ENCODE data around the gene SLC36A4. TPM values are rescaled to one million over a fixed set of nuclear protein-coding genes. Genes with fewer than 3 reads are reported as not detected.
A peak's percentile ranks its signal among the peaks of the same experiment; 100 is the strongest.

Gene SLC36A4
- total RNA-seq, 1 experiment from 2014 or later, result 28.2 TPM

DNA sequence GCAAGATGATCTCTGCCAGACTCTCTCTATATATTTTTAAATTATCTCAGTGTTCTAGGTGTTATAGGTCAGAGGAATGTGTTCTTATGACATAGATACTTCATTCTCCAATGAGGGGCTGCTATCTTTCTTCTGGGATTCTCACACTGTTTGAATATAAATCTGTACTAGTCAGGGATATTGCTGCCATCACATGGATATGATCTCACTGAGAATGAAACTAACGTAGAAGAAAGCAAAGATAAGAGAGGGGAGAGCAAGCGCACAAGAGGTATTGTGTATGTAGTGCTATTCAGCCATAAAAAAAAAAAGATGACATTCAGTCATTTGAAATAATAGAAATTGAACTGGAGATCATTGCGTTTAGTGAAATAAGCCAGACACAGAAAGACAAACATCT lies 42.2 kb upstream of the SLC36A4 start:
- intact Hi-C loops (cut with micrococcal nuclease; ENCODE audit: unreplicated experiment), result loop anchor here (10.0 kb wide), 1 partner anchor 1265 kb away; no protein-coding TSS in a partner anchor
- H3K4me1 ChIP-seq (ENCODE audit: insufficient read depth, low read length, poor library complexity, severe bottlenecking), result no peaks in the 10 kb centered on the region
- ChIA-PET CTCF (no interaction called here), POLR2A (ENCODE audit: low non-redundant PET) (no interaction called here)
- TF ChIP-seq EZH2 (IDR thresholded peaks at IDR 0.05; ENCODE audit: borderline replicate concordance, low read depth, low read length, poor library complexity, severe bottlenecking), result no peak
- TF ChIP-seq, protein P1, sequence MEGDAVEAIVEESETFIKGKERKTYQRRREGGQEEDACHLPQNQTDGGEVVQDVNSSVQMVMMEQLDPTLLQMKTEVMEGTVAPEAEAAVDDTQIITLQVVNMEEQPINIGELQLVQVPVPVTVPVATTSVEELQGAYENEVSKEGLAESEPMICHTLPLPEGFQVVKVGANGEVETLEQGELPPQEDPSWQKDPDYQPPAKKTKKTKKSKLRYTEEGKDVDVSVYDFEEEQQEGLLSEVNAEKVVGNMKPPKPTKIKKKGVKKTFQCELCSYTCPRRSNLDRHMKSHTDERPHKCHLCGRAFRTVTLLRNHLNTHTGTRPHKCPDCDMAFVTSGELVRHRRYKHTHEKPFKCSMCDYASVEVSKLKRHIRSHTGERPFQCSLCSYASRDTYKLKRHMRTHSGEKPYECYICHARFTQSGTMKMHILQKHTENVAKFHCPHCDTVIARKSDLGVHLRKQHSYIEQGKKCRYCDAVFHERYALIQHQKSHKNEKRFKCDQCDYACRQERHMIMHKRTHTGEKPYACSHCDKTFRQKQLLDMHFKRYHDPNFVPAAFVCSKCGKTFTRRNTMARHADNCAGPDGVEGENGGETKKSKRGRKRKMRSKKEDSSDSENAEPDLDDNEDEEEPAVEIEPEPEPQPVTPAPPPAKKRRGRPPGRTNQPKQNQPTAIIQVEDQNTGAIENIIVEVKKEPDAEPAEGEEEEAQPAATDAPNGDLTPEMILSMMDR (conservative IDR thresholded peaks at IDR 0.05; ENCODE audit: low read depth, low read length), result no peak
- peaks cover 26% of the 10 kb centered on the region for H3K27me3 ChIP-seq (replicated peaks; ENCODE audit: insufficient read depth, low read depth, low read length, poor library complexity)
- H3K4me3 ChIP-seq (ENCODE audit: low read depth, low read length, poor library complexity, severe bottlenecking), result no peak overlapping the region
- no TSS peak for BruUV-seq (replicated peaks)
- no peak for DNase-seq (ENCODE audit: low spot score)
- H3K27ac ChIP-seq (ENCODE audit: low read depth, low read length, poor library complexity, severe bottlenecking), result no peak overlapping the region
- H3K9me3 ChIP-seq (ENCODE audit: low read depth, low read length, poor library complexity, severe bottlenecking), result no peaks in the 10 kb centered on the region
- no peaks in the 10 kb centered on the region for H3K36me3 ChIP-seq (ENCODE audit: insufficient read depth, low read length, poor library complexity, severe bottlenecking)

- Histone ChIP-seq H3K36me3 (ENCODE audit: insufficient read depth, low read length, poor library complexity, severe bottlenecking) (no peaks in the 10 kb centered on the region), H3K4me1 (ENCODE audit: insufficient read depth, low read length, poor library complexity, severe bottlenecking) (no peaks in the 10 kb centered on the region), H3K4me3 (ENCODE audit: low read depth, low read length, poor library complexity, severe bottlenecking) (no peak overlapping the region), H3K9me3 (ENCODE audit: low read depth, low read length, poor library complexity, severe bottlenecking) (no peaks in the 10 kb centered on the region), H3K27ac (ENCODE audit: low read depth, low read length, poor library complexity, severe bottlenecking) (no peak overlapping the region), H3K27me3 (replicated peaks; ENCODE audit: insufficient read depth, low read depth, low read length, poor library complexity) (peaks cover 26% of the 10 kb centered on the region)
- ChIA-PET CTCF (no interaction called here), POLR2A (ENCODE audit: low non-redundant PET) (no interaction called here)
- DNase-seq (ENCODE audit: low spot score), result no peak
- BruUV-seq (replicated peaks), result no TSS peak
- intact Hi-C loops (cut with micrococcal nuclease; ENCODE audit: unreplicated experiment), result loop anchor here (10.0 kb wide), 1 partner anchor 1266 kb away; no protein-coding TSS in a partner anchor
- no peak for TF ChIP-seq EZH2 (IDR thresholded peaks at IDR 0.05; ENCODE audit: borderline replicate concordance, low read depth, low read length, poor library complexity, severe bottlenecking)
- TF ChIP-seq, protein P1 (conservative IDR thresholded peaks at IDR 0.05; ENCODE audit: low read depth, low read length), result no peak
Observed at GRCh38 chr11:93238956-93239355, 41.2 kb upstream of the SLC36A4 start.

GRCh38 chr11:93236741-93237675 lies 39.2 kb upstream of the SLC36A4 start:
- Histone ChIP-seq H3K27me3 (replicated peaks; ENCODE audit: insufficient read depth, low read depth, low read length, poor library complexity) (peaks cover 26% of the 10 kb centered on the region), H3K9me3 (ENCODE audit: low read depth, low read length, poor library complexity, severe bottlenecking) (no peaks in the 10 kb centered on the region), H3K4me3 (ENCODE audit: low read depth, low read length, poor library complexity, severe bottlenecking) (no peak overlapping the region), H3K4me1 (ENCODE audit: insufficient read depth, low read length, poor library complexity, severe bottlenecking) (no peaks in the 10 kb centered on the region), H3K36me3 (ENCODE audit: insufficient read depth, low read length, poor library complexity, severe bottlenecking) (no peaks in the 10 kb centered on the region), H3K27ac (ENCODE audit: low read depth, low read length, poor library complexity, severe bottlenecking) (no peak overlapping the region)
- peak; percentile 64 for DNase-seq (ENCODE audit: low spot score)
- no TSS peak for BruUV-seq (replicated peaks)
- CTCF ChIA-PET, result no interaction called here
- TF ChIP-seq, protein P1 (conservative IDR thresholded peaks at IDR 0.05; ENCODE audit: low read depth, low read length), result peak; percentile 67
- no peak for TF ChIP-seq EZH2 (IDR thresholded peaks at IDR 0.05; ENCODE audit: borderline replicate concordance, low read depth, low read length, poor library complexity, severe bottlenecking)
- intact Hi-C loops (cut with micrococcal nuclease; ENCODE audit: unreplicated experiment), result loop anchor here (10.0 kb wide), 1 partner anchor 1268 kb away; no protein-coding TSS in a partner anchor
- POLR2A ChIA-PET (ENCODE audit: low non-redundant PET), result interaction anchor here (0.6 kb wide), 1 partner anchor 175 kb away, joined by 3 read pairs; no protein-coding TSS in a partner anchor

Data from A673 (cell line).